Measurements from ENCODE around the gene IFT80.

GRCh38 chr3:160399125-160400029 is at the start of gene IFT80, which contains the start of gene SMC4:
- TF ChIP-seq CTCF (IDR thresholded peaks at IDR 0.05; ENCODE audit: poor library complexity) (no peak), EZH2phosphoT487 (IDR thresholded peaks at IDR 0.05; ENCODE audit: low read depth, severe bottlenecking, unreplicated experiment) (no peak), EZH2 (IDR thresholded peaks at IDR 0.05; ENCODE audit: borderline replicate concordance) (no peak)
